ENCODE data around the gene ANO3.

DNA sequence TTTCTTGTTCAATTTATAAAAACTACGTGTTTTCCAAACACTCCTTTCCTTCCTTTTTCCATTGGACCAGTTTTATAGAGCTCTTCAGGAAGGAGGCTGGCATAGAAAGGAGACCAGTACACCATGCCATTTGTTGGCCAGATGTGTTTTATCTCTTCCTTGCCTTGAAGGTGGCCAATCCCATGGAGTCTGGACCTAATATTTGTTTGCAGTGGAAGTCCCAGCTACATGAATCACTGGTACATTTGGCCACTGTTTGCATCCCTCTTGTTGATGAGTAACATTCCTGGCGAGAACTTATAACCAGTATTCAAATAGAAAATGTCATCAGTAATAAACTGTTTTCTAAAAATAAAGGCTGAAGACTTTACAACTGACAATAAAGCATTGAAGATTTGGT, 110.2 kb downstream of the ANO3 start:
- TF ChIP-seq, protein P1, sequence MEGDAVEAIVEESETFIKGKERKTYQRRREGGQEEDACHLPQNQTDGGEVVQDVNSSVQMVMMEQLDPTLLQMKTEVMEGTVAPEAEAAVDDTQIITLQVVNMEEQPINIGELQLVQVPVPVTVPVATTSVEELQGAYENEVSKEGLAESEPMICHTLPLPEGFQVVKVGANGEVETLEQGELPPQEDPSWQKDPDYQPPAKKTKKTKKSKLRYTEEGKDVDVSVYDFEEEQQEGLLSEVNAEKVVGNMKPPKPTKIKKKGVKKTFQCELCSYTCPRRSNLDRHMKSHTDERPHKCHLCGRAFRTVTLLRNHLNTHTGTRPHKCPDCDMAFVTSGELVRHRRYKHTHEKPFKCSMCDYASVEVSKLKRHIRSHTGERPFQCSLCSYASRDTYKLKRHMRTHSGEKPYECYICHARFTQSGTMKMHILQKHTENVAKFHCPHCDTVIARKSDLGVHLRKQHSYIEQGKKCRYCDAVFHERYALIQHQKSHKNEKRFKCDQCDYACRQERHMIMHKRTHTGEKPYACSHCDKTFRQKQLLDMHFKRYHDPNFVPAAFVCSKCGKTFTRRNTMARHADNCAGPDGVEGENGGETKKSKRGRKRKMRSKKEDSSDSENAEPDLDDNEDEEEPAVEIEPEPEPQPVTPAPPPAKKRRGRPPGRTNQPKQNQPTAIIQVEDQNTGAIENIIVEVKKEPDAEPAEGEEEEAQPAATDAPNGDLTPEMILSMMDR (conservative IDR thresholded peaks at IDR 0.05; ENCODE audit: low read length): no peak
- no peak for TF ChIP-seq EZH2phosphoT487 (IDR thresholded peaks at IDR 0.05; ENCODE audit: borderline replicate concordance)
